Measurements from ENCODE around the gene B3GNT5. TPM values are rescaled to one million over a fixed set of nuclear protein-coding genes. Genes with fewer than 3 reads are reported as not detected.

The B3GNT5 gene
- total and polyA plus RNA-seq, 10 of the 15 experiments (the other 5 are each of a cell fraction or from before 2014, with no cell fraction given) = 0.24 to 1.1 (median 0.48) TPM

DNA sequence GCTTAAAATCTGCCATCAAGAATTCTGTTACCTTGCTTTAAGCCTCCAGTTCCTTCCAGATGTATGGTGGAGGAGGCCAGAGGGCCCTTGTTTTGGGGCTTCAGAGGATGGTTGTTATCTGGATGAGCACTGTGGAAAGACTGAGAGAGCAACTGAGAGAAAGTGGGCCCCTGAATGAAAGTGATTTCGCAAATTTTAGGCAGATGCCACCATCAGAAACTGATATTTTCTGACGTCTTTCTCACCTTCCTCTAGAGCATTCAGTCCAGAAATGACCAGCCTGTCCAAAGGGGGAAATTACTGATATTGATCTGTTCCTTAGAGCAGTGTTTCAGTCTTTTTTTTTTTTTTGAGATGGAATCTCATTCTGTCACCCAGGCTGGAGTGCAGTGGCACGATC lies 13.4 kb downstream of the B3GNT5 start (continued):
- TF ChIP-seq, protein P1, sequence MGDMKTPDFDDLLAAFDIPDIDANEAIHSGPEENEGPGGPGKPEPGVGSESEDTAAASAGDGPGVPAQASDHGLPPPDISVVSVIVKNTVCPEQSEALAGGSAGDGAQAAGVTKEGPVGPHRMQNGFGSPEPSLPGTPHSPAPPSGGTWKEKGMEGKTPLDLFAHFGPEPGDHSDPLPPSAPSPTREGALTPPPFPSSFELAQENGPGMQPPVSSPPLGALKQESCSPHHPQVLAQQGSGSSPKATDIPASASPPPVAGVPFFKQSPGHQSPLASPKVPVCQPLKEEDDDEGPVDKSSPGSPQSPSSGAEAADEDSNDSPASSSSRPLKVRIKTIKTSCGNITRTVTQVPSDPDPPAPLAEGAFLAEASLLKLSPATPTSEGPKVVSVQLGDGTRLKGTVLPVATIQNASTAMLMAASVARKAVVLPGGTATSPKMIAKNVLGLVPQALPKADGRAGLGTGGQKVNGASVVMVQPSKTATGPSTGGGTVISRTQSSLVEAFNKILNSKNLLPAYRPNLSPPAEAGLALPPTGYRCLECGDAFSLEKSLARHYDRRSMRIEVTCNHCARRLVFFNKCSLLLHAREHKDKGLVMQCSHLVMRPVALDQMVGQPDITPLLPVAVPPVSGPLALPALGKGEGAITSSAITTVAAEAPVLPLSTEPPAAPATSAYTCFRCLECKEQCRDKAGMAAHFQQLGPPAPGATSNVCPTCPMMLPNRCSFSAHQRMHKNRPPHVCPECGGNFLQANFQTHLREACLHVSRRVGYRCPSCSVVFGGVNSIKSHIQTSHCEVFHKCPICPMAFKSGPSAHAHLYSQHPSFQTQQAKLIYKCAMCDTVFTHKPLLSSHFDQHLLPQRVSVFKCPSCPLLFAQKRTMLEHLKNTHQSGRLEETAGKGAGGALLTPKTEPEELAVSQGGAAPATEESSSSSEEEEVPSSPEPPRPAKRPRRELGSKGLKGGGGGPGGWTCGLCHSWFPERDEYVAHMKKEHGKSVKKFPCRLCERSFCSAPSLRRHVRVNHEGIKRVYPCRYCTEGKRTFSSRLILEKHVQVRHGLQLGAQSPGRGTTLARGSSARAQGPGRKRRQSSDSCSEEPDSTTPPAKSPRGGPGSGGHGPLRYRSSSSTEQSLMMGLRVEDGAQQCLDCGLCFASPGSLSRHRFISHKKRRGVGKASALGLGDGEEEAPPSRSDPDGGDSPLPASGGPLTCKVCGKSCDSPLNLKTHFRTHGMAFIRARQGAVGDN (IDR thresholded peaks at IDR 0.05) = no peak
- TF ChIP-seq EZH2 (IDR thresholded peaks at IDR 0.05; ENCODE audit: borderline replicate concordance, control insufficient read depth, low read depth, low read length) = no peak

DNA sequence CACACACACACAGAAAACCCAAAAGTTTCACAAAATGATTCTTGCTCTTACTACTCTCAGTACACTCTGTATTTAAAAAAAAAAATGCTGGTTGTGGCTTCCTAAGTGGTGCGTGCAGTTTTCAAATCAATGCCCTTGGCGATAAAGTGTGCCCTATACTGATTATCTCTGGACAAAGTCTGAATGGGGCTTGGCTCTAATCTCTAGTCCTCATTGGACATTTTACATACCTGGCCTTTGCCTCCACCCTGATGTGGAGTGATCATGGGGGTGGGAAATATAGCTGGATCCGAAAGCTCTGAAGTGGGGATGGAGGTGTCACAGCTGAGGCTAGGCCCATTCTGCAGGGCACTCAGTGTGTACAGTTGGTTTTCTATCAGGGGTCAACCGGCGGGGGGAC lies 14.1 kb downstream of the B3GNT5 start:
- Histone ChIP-seq H2AFZ (ENCODE audit: control insufficient read depth, low read depth, low read length) (no peak overlapping the region), H3K36me3 (ENCODE audit: control insufficient read depth in 2 of 2, insufficient read depth in 2 of 2, low read length in 1 of 2) (no peaks in the 10 kb centered on the region), H3K27ac (ENCODE audit: control insufficient read depth, insufficient read depth) (no peak overlapping the region), H3K4me2 (ENCODE audit: control insufficient read depth, insufficient read depth) (no peak overlapping the region), H3K4me1 (ENCODE audit: control insufficient read depth, insufficient read depth, low read length) (no peaks in the 10 kb centered on the region), H3K4me3 (no peak overlapping the region), H3K9me3 (replicated peaks; ENCODE audit: control insufficient read depth, insufficient read depth, low read length) (no peaks in the 10 kb centered on the region), H3K27me3 (replicated peaks in 1 of 2; ENCODE audit: control insufficient read depth in 2 of 2, insufficient read depth in 2 of 2, low read length in 1 of 2) (peaks cover 0 to 3% of the 10 kb centered on the region in 2 experiments; a peak in 2 of 4 replicates), H4K20me1 (ENCODE audit: control insufficient read depth, insufficient read depth) (no peaks in the 10 kb centered on the region), H3K9ac (ENCODE audit: control insufficient read depth, insufficient read depth, low read length) (no peak overlapping the region), H3K79me2 (ENCODE audit: control insufficient read depth, insufficient read depth, low read length) (no peaks in the 10 kb centered on the region)
- WGBS (ENCODE audit: insufficient coverage, insufficient replicate concordance, low lambda C conversion rate, missing lambda C conversion rate) = 73% methylated on average over 5 of the region's 5 CpGs
- ATAC-seq (no peak), DNase-seq (ENCODE audit: low read depth, low spot score) (no peak), FAIRE-seq (no peak)
- ChIA-PET POLR2A (no interaction called here), RAD21 (ENCODE audit: unreplicated experiment) (no interaction called here), SMC1A (ENCODE audit: uncharacterized antibody, unreplicated experiment) (no interaction called here), CTCF (no interaction called here)
- no TSS peak for BruUV-seq (replicated peaks)
- TF ChIP-seq SREBF1 (IDR thresholded peaks at IDR 0.05; ENCODE audit: low read length) (no peak), SMC3 (IDR thresholded peaks at IDR 0.05; ENCODE audit: borderline replicate concordance, low read length) (no peak), NFIC (IDR thresholded peaks at IDR 0.05; ENCODE audit: low read depth, low read length) (no peak), HDAC2 (IDR thresholded peaks at IDR 0.05) (no peak), EZH2 (IDR thresholded peaks at IDR 0.05; ENCODE audit: borderline replicate concordance, control insufficient read depth, low read depth, low read length) (no peak), SPI1 (IDR thresholded peaks at IDR 0.05; ENCODE audit: borderline replicate concordance, insufficient read depth, low read depth, low read length) (no peak), POU2F2 (IDR thresholded peaks at IDR 0.05; ENCODE audit: borderline replicate concordance, low read depth, low read length) (no peak)
- TF ChIP-seq, protein P2, sequence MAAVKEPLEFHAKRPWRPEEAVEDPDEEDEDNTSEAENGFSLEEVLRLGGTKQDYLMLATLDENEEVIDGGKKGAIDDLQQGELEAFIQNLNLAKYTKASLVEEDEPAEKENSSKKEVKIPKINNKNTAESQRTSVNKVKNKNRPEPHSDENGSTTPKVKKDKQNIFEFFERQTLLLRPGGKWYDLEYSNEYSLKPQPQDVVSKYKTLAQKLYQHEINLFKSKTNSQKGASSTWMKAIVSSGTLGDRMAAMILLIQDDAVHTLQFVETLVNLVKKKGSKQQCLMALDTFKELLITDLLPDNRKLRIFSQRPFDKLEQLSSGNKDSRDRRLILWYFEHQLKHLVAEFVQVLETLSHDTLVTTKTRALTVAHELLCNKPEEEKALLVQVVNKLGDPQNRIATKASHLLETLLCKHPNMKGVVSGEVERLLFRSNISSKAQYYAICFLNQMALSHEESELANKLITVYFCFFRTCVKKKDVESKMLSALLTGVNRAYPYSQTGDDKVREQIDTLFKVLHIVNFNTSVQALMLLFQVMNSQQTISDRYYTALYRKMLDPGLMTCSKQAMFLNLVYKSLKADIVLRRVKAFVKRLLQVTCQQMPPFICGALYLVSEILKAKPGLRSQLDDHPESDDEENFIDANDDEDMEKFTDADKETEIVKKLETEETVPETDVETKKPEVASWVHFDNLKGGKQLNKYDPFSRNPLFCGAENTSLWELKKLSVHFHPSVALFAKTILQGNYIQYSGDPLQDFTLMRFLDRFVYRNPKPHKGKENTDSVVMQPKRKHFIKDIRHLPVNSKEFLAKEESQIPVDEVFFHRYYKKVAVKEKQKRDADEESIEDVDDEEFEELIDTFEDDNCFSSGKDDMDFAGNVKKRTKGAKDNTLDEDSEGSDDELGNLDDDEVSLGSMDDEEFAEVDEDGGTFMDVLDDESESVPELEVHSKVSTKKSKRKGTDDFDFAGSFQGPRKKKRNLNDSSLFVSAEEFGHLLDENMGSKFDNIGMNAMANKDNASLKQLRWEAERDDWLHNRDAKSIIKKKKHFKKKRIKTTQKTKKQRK (IDR thresholded peaks at IDR 0.05; ENCODE audit: low read depth, low read length) = no peak
- TF ChIP-seq, protein P3, sequence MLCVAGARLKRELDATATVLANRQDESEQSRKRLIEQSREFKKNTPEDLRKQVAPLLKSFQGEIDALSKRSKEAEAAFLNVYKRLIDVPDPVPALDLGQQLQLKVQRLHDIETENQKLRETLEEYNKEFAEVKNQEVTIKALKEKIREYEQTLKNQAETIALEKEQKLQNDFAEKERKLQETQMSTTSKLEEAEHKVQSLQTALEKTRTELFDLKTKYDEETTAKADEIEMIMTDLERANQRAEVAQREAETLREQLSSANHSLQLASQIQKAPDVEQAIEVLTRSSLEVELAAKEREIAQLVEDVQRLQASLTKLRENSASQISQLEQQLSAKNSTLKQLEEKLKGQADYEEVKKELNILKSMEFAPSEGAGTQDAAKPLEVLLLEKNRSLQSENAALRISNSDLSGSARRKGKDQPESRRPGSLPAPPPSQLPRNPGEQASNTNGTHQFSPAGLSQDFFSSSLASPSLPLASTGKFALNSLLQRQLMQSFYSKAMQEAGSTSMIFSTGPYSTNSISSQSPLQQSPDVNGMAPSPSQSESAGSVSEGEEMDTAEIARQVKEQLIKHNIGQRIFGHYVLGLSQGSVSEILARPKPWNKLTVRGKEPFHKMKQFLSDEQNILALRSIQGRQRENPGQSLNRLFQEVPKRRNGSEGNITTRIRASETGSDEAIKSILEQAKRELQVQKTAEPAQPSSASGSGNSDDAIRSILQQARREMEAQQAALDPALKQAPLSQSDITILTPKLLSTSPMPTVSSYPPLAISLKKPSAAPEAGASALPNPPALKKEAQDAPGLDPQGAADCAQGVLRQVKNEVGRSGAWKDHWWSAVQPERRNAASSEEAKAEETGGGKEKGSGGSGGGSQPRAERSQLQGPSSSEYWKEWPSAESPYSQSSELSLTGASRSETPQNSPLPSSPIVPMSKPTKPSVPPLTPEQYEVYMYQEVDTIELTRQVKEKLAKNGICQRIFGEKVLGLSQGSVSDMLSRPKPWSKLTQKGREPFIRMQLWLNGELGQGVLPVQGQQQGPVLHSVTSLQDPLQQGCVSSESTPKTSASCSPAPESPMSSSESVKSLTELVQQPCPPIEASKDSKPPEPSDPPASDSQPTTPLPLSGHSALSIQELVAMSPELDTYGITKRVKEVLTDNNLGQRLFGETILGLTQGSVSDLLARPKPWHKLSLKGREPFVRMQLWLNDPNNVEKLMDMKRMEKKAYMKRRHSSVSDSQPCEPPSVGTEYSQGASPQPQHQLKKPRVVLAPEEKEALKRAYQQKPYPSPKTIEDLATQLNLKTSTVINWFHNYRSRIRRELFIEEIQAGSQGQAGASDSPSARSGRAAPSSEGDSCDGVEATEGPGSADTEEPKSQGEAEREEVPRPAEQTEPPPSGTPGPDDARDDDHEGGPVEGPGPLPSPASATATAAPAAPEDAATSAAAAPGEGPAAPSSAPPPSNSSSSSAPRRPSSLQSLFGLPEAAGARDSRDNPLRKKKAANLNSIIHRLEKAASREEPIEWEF (IDR thresholded peaks at IDR 0.05; ENCODE audit: insufficient replicate concordance, low read depth, low read length) = no peak
- intact Hi-C loops (cut with micrococcal nuclease; ENCODE audit: unreplicated experiment) (no loop called here), in situ Hi-C loops (cut with MboI) (no loop called here)
